Loucy (cell line): ENCODE data around the gene CNTN5.

Experiments used
- CTCF ChIP-seq: fragments of 200-600 bp; sonication (generic); conservative IDR thresholded peaks from 2 replicates; pipeline ENCODE4 v1.5.1; 2014; ENCODE audit warnings: mild to moderate bottlenecking, antibody characterized with exemption, low read length
- EZH2phosphoT487 ChIP-seq: fragments of 200-600 bp; IDR thresholded peaks from 2 replicates; pipeline ENCODE4 v1.6.1; 2018; ENCODE audit warnings: antibody characterized with exemption, mild to moderate bottlenecking, moderate library complexity, borderline replicate concordance

GRCh38 chr11:99614352-99614751 lies 593.6 kb downstream of the CNTN5 start:
- TF ChIP-seq CTCF (no peak), EZH2phosphoT487 (no peak)
